Stimulated activated CD4-positive, alpha-beta T cell treated with anti-CD3 and anti-CD28 coated beads, Interleukin-12 subunit alpha, Interleukin-12 subunit beta, amount 100 ng/mL, for 4 hours (primary cell): ENCODE measurements around the gene SCN8A.
"Not testable (repeated sequence)": the region's sequence is repeated elsewhere in the genome, so short reads cannot be mapped to it uniquely, and the experiment has no call there.

Experiments
- DNase-seq: peaks from one replicate; pipeline ENCODE4 v3.0.0-alpha.2; 2020

The SCN8A gene

GRCh38 chr12:51818566-51819300 lies 227.7 kb downstream of the SCN8A start:
- DNase-seq, result no peak

GRCh38 chr12:51819736-51820525 lies 228.9 kb downstream of the SCN8A start:
- no peak for DNase-seq

DNA sequence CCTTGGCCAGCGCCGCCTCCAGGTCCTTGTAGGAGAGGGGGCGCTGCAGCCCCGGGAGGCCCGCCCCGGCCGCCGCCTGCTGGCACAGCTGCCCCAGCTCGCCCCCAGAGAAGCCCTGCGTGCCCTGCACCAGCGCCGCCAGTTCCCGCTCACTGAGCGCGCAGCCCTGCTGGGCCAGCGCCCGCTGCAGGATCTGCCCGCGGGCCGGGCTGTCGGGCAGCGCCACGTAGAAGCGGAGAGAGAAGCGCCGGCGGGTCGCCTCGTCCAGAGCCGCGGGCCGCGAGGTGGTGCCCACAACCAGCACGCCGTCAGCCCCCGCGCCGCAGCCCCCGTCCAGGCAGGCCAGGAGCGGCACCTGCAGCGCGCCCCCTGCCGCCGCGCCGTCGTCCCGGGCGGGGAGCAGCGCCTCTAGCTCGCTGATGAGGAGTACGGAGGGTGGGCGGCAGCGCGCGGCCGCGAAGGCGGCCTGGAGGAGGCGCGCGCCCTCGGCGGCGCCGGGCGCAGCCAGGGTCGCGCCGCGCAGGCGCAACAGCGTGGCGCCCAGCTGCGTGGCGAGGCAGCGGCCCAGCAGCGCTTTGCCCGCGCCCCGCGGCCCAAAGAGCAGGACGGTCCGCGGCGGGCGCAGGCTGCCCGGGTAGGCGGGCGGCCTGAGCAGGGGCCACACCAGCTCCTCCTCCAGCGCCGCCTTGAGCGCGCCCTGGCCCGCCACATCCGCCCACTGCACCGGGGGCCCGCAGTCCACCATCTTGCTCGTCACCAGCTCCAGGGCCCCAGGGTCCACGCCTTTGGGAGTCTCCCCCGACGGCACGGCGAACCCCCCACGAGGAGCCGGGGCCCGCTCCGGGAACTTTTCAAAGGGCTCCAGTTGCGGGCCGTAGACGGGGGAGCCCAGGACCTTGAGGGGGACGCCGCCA lies 229.8 kb downstream of the SCN8A start:
- peak; percentile 83 for DNase-seq

DNA sequence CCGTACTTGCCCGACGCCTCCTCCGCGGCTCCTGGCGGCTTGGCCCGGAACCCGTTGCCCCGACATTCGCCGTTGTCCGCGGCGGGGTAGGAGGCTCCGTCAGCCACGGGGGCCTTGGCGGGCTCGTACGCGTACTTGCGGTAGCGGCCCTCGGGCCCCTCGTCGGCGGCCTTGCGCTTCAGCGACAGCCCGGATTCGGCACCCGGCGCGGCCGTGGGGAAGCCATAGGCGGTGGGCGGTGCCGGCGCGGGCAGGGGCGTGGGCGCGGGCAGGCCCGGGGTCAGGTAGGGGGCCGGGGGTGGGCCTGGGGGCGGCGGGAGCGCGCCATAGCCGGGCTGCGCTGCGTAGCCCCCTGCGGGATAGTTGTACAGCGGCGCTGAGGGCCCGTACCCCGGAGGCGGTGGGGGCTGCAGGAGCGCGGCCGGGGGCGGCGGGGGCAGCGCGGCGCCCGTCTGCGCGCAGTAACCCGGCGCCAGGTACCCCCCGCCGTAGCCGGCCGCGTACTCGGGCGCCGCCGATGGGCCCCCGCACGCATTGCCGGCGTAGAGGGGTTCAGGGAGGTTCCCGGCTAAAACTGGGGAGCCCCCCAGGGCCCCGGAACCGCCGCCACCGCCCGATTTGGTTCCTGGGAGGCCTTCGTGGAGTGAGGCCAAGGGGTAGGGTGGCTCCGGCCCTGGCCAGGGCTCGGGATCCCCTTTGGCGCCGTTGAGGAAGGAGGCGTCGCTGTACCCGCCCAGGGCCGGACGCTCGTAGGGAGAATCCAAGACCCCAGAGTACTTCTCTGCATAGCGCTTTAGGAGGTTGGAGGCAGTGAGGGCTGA lies 230.6 kb downstream of the SCN8A start:
- DNase-seq, result peak; percentile 47

GRCh38 chr12:51822261-51822616 lies 231.2 kb downstream of the SCN8A start:
- no peak for DNase-seq

DNA sequence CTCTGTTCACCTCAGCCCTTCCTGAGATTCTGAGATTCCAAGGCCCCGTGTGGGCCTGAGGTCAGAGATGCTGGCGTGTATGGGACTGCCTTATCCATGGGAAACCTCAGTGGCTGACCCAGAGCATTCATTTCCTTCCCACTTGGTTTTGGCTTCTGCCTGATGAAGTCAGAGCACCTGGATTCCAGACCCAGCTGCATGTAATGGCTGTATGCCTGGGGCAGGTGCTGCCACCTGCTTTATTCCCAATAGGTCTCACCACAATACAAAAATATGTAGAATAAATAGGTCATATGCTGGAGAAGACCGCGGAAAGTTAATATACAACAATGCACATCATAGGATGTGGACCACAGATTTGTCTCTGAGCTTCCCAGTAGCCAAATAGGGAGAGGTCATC lies 231.9 kb downstream of the SCN8A start:
- no peak for DNase-seq

DNA sequence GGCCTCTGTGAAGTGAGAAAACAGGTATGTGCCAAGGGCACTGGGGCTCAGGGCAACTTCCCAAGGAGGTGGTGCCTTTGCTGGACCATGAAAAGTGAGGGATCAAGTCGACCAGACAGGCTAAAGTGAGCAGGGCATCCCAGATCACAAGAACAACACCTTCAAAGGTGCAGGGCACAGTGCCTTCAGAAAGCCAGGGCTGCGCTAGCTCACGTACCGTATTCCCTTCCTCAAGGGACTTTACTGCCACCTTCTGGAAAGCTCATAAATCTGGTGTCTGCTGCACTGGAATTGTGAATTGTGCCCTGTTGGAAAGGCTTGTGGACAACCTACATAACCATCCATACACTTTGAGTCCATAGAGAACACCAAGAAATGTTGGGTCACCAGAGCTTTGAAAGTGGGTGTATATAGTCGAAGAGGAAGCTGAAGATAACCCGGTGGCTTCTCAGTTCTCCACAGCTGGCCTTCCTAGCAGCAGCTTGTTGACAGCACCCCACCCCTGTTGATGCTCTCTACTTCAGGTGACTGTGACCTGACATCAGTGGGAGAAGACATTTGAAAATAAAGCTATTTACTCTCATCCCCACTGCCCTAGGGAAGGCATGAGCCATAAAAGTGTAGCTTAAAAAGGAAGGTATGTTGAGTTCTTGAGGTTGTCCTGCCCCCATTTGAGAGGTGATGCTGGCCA lies 233.0 kb downstream of the SCN8A start:
- DNase-seq, result no peak

- no peak for DNase-seq
Measured at GRCh38 chr12:51825216-51825615, 234.2 kb downstream of the SCN8A start.

DNA sequence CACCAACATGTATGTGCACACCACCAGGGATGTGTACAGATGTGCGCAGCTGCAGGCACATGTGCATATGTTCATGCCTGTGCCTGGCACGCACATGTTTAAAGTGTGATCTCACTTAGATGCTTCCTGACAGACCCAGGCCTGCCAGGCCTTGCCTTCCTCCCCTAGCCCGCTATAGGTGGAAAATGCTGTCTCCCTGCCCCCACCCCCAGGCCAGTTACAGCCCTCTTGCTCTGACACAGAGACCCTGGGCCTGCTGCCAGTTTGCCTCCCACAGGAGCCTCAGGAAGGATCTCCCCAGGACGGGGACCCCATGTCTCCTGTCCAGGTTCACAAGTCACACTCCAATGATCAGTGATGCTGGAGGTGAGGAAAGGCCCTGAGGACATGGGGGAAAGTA lies 235.8 kb downstream of the SCN8A start:
- no peak for DNase-seq

DNA sequence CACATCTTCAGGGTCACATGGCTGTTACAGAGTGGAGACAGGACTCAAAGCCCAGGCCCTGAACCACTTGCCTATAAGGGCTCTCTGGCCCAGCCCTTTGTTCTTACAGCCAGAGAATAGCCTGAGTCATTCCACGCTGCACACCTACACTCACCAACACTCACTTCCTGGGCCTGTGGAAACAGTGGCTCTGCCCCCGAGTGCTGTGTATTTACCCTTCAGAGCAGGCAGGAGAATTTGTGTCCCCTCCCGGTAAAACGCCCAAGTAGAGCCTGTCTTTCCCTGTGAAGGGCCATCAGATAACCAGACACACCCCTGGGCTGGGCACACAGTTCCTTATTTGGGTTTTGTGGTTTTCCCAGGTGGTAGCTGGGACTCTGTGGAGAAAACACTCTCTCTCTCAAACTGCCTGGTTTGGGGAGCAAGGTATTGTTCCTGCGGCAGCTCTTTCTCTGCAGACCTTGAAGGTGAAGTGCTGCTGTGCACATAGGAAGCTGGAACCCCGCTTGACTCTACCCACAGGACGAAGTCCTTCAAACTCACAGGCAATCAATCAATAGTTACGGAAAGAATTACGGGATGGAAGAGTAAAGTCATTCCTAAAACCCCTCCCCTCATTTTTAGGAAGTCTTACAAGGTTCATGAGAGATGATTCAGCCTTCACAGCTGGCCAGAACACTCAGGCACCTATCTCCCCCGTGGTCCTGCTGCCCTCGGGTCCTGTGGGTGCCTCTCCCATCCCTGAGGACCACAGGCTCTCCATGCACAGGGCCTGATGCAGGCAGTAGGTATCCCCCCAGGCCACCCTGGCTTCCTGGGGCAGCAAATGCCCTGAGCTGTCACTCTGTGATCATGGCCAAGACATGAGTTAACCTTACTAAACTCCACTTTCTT lies 237.1 kb downstream of the SCN8A start:
- peak; percentile 55 for DNase-seq

- no peak for DNase-seq
Measured at GRCh38 chr12:51829011-51829481, 238.0 kb downstream of the SCN8A start.

GRCh38 chr12:51829641-51830040 lies 238.6 kb downstream of the SCN8A start:
- no peak for DNase-seq

GRCh38 chr12:51831817-51832216 lies 240.8 kb downstream of the SCN8A start:
- DNase-seq, result not testable (repeated sequence)

DNA sequence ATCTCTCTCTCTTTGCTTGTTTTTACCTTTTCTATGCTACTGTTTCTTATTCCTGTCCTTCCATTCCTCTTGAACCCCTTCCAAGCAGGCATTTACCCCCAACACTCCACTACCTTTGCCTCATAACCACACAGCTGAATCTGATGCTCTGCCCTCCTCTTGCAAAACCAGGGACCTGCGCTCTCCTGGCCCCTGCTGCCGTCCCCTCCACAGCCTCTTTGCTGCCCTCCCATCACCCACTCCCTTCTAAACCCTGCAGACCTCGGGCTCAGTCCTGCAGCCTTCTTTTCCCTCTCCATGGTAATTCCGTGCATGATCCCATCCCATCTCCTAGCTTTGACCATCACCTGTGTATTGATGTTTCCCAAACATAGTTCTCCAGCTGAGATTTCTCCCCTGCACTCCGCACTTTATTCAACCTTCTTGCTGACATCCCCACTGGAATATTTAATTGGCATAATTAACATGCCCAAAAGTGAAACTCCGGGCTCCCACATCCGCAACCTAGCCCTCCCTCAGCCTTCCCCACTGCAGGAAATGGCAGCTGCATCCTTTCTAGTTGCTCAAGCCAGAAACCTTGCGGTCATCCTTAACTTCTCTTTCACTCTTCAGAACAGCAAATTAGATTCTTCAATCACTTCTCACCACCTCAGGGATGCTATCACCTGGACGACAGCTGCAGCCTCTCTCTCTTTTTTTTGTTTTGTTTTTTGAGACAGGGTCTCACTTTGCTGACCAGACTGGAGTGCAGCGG lies 241.5 kb downstream of the SCN8A start:
- DNase-seq, result no peak

GRCh38 chr12:51833448-51834227 lies 242.6 kb downstream of the SCN8A start:
- no peak for DNase-seq

- no peak for DNase-seq
Measured at GRCh38 chr12:51834411-51834810, 243.4 kb downstream of the SCN8A start.

DNA sequence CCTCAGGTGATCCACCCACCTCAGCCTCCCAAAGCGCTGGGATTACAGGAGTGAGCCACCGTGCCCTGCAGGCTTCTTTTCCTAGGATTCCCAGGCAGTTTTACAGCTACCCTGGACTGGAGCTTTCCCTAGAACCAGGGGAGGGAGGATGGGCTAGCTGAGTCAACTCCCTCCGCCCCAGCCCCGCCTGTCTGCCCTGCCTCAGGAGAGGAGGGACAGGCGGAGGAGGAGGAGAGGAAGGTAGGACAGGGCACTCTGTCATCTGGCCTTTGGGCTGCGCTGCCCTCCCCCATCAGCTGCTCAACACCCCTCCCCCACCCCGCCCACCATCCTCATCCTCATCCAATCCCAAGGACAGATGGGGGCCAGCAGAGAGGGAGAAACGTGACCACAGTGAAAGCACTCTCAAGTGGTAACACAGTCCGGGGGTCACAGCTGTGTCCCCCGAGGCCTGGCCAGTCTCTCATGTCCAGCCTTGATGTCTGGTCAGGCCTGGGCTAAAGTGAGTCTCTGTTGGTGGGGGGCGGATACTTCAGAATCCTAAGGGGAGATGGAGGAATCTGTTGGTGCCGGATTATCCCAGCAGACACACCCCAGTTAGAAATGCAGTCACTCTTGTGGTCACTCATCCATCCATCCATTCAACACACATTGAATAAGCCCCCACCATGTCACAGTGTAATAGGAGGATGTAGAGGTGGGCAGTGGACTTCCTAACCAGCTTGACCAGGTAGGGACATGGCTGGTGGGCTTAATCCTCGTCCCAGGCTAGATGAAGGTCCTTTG lies 245.2 kb downstream of the SCN8A start:
- DNase-seq, result no peak

DNA sequence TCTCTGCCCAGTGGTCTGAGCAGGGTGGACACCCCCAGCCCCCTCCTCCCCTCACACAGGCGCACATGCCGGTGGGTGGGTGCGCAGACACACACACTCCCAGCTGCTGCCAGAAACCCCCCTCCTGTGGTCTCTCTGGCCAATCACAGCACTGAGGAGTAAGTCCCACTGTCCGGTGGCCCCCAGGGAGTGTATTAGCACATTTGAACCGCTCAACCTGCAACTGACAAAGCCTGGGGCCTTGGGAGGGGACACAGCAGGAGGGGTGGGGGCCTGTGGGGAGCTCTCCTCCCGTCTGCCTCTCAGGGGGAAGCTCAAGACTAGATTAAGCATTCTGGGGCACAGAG lies 245.8 kb downstream of the SCN8A start:
- no peak for DNase-seq
